ENCODE measurements around the gene MYOC. TPM values are rescaled to one million over a fixed set of nuclear protein-coding genes. Genes with fewer than 3 reads are reported as not detected.

The MYOC gene
- total and polyA plus RNA-seq, 4 donors: 0.11 to 1.8 (median 0.58) TPM

DNA sequence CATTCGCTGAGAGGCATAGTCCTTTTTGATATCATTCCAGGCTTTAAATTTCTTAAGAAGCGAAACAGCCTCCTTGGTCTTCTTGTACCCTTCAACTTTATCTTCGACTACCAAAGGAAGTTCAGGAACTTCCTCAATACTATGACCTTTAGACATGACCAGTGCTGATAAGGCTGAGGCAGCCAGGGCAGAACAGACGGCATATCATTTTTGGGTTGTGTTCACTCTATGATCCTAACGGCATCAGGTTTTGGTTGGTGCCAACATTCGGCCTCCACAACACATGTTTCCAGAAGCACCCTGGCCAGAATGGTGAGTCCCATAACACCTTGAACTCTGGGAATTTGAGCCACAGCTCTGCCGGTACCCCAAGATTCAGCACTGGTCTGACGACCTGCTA is 31.4 kb upstream of the MYOC start:
- Histone ChIP-seq H3K9ac (ENCODE audit: insufficient read depth in 1 of 2, low read length in 2 of 2) (no peak overlapping the region), H3K9me3 (ENCODE audit: control insufficient read depth in 4 of 4, insufficient read depth in 3 of 4, low read length in 3 of 4) (no peaks in the 10 kb centered on the region), H3K27me3 (ENCODE audit: control insufficient read depth in 3 of 3, insufficient read depth in 3 of 3, low read length in 2 of 3) (no peaks in the 10 kb centered on the region), H3K4me3 (no peak overlapping the region), H3K36me3 (ENCODE audit: control insufficient read depth in 4 of 4, insufficient read depth in 4 of 4, low read length in 4 of 4) (no peaks in the 10 kb centered on the region), H3K27ac (ENCODE audit: low read depth in 1 of 2, low read length in 1 of 2) (no peak overlapping the region), H3K4me1 (ENCODE audit: control insufficient read depth in 5 of 5, insufficient read depth in 5 of 5, low read length in 5 of 5) (no peaks in the 10 kb centered on the region)
- TF ChIP-seq, protein P1, sequence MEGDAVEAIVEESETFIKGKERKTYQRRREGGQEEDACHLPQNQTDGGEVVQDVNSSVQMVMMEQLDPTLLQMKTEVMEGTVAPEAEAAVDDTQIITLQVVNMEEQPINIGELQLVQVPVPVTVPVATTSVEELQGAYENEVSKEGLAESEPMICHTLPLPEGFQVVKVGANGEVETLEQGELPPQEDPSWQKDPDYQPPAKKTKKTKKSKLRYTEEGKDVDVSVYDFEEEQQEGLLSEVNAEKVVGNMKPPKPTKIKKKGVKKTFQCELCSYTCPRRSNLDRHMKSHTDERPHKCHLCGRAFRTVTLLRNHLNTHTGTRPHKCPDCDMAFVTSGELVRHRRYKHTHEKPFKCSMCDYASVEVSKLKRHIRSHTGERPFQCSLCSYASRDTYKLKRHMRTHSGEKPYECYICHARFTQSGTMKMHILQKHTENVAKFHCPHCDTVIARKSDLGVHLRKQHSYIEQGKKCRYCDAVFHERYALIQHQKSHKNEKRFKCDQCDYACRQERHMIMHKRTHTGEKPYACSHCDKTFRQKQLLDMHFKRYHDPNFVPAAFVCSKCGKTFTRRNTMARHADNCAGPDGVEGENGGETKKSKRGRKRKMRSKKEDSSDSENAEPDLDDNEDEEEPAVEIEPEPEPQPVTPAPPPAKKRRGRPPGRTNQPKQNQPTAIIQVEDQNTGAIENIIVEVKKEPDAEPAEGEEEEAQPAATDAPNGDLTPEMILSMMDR (IDR thresholded peaks at IDR 0.05; ENCODE audit: control extremely low read depth, extremely low read depth): no peak
- DNase-seq: no peak
- WGBS, 2 donors: 73 to 77% methylated on average over 8 of the region's 8 CpGs
- no peak for ATAC-seq (ENCODE audit: insufficient read depth, low FRiP score)

DNA sequence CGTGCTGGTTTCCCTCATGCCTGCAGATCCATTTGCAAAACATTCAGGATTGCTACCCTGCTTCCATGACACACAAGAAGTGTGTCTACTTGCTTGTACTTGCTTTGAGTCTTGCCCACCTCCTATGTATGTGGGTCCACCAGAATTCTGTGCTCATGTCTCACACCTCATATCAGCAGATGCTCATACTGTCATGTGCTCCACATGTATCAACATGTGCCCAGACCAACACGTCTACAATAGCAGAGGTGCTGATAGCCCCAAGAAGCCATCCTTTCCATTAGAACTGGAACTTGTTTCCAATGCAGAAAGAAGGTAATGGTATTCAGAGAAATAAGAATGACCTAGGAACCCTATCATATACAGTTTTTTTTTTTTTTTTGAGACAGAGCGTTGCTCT is 27.9 kb upstream of the MYOC start:
- 96 to 98% methylated on average over 3 of the region's 3 CpGs for WGBS, 2 donors
- H3K9ac ChIP-seq (ENCODE audit: insufficient read depth in 1 of 2, low read length in 2 of 2): no peak overlapping the region
- no peaks in the 10 kb centered on the region for H3K4me1 ChIP-seq (ENCODE audit: control insufficient read depth in 5 of 5, insufficient read depth in 5 of 5, low read length in 5 of 5)
- no peak overlapping the region for H3K27ac ChIP-seq (ENCODE audit: low read depth in 1 of 2, low read length in 1 of 2)
- TF ChIP-seq, protein P1 (IDR thresholded peaks at IDR 0.05; ENCODE audit: control extremely low read depth, extremely low read depth): no peak
- H3K9me3 ChIP-seq (ENCODE audit: control insufficient read depth in 4 of 4, insufficient read depth in 3 of 4, low read length in 3 of 4): no peaks in the 10 kb centered on the region
- H3K4me3 ChIP-seq: no peak overlapping the region
- no peaks in the 10 kb centered on the region for H3K36me3 ChIP-seq (ENCODE audit: control insufficient read depth in 4 of 4, insufficient read depth in 4 of 4, low read length in 4 of 4)
- DNase-seq (no peak), ATAC-seq (ENCODE audit: insufficient read depth, low FRiP score) (no peak)
- no peaks in the 10 kb centered on the region for H3K27me3 ChIP-seq (ENCODE audit: control insufficient read depth in 3 of 3, insufficient read depth in 3 of 3, low read length in 2 of 3)

DNA sequence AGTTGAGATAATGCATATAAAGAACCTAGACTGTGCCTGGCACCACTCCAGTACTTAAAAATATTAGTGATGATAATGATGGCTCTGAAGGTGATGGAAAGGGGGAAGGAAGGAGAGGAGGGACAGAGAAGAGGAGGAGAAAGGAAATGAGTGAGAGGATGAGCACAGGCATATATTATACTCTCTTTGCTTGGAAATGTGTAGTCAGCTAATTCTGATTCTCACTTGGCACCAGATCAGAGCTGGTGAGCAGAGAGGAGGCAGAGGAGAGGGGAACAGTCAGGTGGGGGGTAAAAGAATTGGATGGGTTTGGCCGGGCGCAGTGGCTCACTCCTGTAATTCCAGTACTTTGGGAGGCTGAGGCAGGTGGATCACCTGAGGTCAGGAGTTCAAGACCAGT is 24.3 kb upstream of the MYOC start:
- H3K27ac ChIP-seq (ENCODE audit: low read depth in 1 of 2, low read length in 1 of 2): no peak overlapping the region
- no peak overlapping the region for H3K9ac ChIP-seq (ENCODE audit: insufficient read depth in 1 of 2, low read length in 2 of 2)
- ATAC-seq (ENCODE audit: insufficient read depth, low FRiP score): no peak
- H3K36me3 ChIP-seq (ENCODE audit: control insufficient read depth in 4 of 4, insufficient read depth in 4 of 4, low read length in 4 of 4): no peaks in the 10 kb centered on the region
- no peak for DNase-seq
- no peaks in the 10 kb centered on the region for H3K9me3 ChIP-seq (ENCODE audit: control insufficient read depth in 4 of 4, insufficient read depth in 3 of 4, low read length in 3 of 4)
- WGBS, 2 donors: 85 to 93% methylated on average over 2 of the region's 2 CpGs
- H3K27me3 ChIP-seq (ENCODE audit: control insufficient read depth in 3 of 3, insufficient read depth in 3 of 3, low read length in 2 of 3): no peaks in the 10 kb centered on the region
- H3K4me3 ChIP-seq: no peak overlapping the region
- peaks cover 0 to 6% (median 0%) of the 10 kb centered on the region in 5 donors for H3K4me1 ChIP-seq (ENCODE audit: control insufficient read depth in 5 of 5, insufficient read depth in 5 of 5, low read length in 5 of 5)
- TF ChIP-seq, protein P1 (IDR thresholded peaks at IDR 0.05; ENCODE audit: control extremely low read depth, extremely low read depth): no peak
